ENCODE data around the gene DNTT.

DNTT gene

DNA sequence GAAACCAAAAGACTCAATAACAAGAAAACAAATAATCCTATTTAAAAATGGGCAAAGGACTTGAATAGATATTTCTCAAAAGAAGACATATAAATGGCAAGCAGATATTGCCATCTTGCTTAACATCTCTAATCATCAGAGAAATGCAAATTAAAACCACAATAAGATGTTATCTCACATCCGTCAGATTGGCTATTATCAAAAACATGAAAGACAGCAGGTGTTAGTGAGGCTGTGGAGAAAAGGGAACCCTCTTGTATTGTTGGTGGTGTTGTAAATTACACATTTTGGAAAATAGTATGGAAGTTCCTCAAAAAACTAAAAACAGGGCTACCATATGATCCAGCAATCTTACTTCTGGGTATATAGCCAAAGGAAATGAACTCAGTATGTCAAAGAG, 28.9 kb downstream of the DNTT start:
- no peaks in the 10 kb centered on the region for H3K4me1 ChIP-seq
- DNase-seq (ENCODE audit: low spot score in 2 of 2), result no peak
- H3K36me3 ChIP-seq (replicated peaks), result no peaks in the 10 kb centered on the region
- no peaks in the 10 kb centered on the region for H3K9me3 ChIP-seq
- H3K4me3 ChIP-seq, result no peak overlapping the region
- H3K27me3 ChIP-seq (ENCODE audit: low read depth), result peaks cover 6% of the 10 kb centered on the region; the same call in 1 of the 2 replicates
- in situ Hi-C loops (cut with MboI; ENCODE audit: low sequenced_read_pairs), result no loop called here

DNA sequence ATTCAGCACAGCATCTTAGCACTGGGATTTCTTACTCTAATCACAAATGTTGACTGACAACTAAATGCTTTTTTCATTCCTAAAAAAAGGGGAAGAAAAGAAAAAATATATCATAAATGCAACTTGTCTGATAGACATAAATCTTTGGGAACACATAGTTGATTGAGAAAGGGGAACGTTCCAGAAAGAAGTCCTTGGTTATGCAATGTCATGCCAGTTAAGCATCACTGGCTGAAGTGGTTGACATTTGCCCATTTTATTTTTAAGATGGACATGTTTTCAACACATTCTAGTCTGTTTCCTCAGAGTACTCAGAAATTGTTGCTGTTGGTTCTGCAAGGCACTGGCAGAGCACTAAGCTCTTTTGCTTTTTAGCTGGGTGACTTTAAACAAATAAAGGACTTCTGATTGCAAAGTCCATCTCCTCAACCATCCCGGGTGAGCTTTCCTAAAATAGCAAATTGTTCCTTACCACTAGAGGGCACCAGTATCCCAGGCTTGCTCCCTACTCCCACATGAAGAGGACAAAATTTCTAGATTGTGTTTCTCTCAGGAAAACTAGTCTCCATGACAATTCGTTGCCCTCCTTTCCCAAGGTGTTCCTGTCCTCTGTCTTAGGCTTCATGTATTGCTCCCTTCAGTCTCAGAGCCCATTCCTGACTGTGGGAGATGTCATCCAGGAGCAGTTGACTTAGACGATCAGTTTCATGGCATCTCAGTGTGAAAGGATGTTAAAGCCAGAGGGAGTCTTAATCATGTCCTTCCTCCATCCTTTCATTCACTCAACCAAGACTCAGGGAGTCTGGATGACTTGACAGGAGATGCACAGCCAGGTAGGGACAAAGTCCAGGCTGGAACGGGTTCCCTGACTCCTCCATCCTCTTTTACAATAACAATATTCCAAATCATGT, 30.6 kb downstream of the DNTT start:
- Histone ChIP-seq H3K4me1 (no peaks in the 10 kb centered on the region), H3K36me3 (replicated peaks) (no peaks in the 10 kb centered on the region), H3K9me3 (no peaks in the 10 kb centered on the region), H3K4me3 (no peak overlapping the region), H3K27me3 (ENCODE audit: low read depth) (peaks cover 6% of the 10 kb centered on the region; the same call in 1 of the 2 replicates)
- in situ Hi-C loops (cut with MboI; ENCODE audit: low sequenced_read_pairs), result no loop called here
- peak; percentile 39 to 45 for DNase-seq (ENCODE audit: low spot score in 2 of 2)

DNA sequence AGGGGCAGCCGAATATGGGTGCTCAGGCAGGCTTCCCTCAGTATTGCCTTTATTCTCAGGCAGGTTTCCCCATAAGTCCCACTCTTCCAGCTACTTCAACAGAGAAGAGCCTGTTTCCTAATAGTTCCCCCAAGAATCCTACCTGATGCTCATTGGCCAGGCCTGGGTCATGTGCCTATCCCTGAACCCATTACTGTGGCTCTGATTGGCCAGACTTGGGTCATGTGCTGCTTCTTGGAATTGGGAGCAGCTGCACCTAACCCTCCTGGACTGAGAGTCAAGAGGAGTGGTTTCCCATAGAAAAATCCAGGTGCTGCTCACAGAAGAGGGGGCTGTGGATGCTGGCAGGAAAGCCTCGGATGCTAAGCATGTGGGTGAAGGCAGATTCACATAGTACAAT, 32.9 kb downstream of the DNTT start:
- no peaks in the 10 kb centered on the region for H3K4me1 ChIP-seq
- no peak for DNase-seq (ENCODE audit: low spot score in 2 of 2)
- no peaks in the 10 kb centered on the region for H3K9me3 ChIP-seq
- peaks cover 6% of the 10 kb centered on the region; the same call in 1 of the 2 replicates for H3K27me3 ChIP-seq (ENCODE audit: low read depth)
- H3K4me3 ChIP-seq, result no peak overlapping the region
- no peaks in the 10 kb centered on the region for H3K36me3 ChIP-seq (replicated peaks)
- in situ Hi-C loops (cut with MboI; ENCODE audit: low sequenced_read_pairs), result no loop called here

DNA sequence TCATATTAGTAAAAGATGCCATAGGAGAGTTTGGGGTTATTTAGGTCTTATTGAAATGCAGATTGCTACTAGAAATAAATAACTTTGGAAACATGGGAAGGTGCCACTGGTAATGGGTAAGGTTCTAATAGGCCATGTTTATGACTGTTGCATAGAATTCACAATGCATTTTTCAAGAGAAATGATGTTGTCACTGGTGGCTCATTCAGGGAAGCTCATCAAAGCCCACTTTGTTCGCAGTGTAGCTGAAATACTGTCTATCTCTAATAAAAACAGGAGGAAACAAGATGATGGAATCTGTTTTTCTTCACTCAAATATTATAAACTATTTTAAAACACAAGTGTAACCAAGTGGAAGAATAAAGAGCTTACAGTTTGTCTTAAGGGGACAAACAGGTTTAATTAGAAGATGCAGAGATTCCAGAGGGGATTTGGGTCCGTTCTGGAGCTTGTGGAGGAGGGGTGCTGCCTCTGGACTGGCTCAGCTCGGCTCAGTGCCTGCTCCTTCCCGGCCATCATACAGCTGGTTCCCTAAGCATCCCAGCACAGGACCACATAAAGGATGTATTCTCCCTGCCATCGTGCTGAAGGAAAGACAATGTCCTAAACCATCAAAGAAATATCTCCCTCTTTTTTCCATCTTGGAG, 34.2 kb downstream of the DNTT start:
- Histone ChIP-seq H3K27me3 (ENCODE audit: low read depth) (peaks cover under 1% of the 10 kb centered on the region; the same call in 1 of the 2 replicates), H3K9me3 (no peaks in the 10 kb centered on the region), H3K4me1 (no peaks in the 10 kb centered on the region), H3K36me3 (replicated peaks) (no peaks in the 10 kb centered on the region), H3K4me3 (no peak overlapping the region)
- no peak for DNase-seq (ENCODE audit: low spot score in 2 of 2)
- in situ Hi-C loops (cut with MboI; ENCODE audit: low sequenced_read_pairs), result no loop called here

DNA sequence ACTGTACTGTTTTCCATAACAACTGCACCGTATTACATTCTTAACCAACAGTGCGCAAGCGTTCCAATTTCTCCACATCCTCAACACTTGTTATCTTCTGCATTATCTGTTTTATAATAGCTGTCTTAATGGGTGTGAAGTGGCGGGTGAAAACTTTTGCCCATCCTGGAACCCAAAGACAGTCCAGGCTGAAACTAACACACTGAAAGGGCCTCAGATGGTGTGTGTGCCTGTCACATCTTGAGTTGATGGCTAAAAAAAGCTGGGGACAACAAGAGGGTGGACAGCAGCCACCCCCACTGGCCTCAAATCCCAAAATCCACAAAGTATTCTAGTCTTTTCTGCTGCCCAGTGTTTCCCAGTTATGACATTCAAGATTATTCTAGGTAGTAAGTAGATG, 35.1 kb downstream of the DNTT start:
- no peaks in the 10 kb centered on the region for H3K27me3 ChIP-seq (ENCODE audit: low read depth)
- no peaks in the 10 kb centered on the region for H3K9me3 ChIP-seq
- no peaks in the 10 kb centered on the region for H3K36me3 ChIP-seq (replicated peaks)
- no peaks in the 10 kb centered on the region for H3K4me1 ChIP-seq
- in situ Hi-C loops (cut with MboI; ENCODE audit: low sequenced_read_pairs), result no loop called here
- H3K4me3 ChIP-seq, result no peak overlapping the region
- no peak for DNase-seq (ENCODE audit: low spot score in 2 of 2)

DNA sequence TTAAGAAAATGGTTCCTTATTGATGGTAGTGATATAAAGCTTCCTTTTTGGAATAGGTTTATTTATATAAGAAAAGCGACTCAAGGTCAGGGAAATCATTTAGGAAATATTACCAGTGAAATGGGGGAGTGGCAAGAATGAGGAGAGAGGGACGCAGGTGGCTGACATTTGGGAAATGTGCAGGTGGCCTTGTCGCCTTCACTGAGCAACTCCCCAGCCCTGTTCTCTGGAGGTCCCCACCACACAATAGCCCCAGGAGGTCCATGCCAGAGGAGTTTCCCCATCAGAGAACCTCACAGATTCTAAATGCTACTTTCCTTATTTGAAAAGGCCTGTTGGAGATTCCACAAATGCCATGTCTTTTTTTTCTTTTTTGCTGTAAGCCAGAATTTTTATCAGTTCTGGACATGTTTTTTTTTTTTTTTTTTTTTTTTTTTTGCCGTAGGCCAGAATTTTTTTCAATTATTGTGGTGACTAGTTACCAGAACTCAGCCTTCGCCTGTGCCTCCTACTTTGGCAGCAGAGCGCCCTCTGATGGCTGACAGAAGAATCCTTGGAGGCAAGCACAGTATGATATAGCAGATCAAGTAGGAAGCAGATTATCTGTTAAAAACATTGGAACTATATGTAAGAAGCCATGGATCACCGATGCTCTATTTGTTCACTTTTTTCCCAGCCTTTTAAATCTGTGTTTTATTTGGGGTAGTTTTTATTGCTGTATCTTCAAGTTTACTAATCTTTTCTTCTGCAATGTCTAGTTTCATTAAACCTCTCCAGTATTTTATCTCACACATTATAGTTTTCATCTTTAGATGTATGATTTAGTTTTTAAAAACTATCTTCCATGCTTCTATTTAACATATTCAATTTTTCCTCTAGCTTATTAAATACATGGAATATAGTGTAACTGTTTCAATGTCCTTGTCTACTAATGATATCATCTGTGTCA, 36.0 kb downstream of the DNTT start:
- no peaks in the 10 kb centered on the region for H3K27me3 ChIP-seq (ENCODE audit: low read depth)
- no peaks in the 10 kb centered on the region for H3K36me3 ChIP-seq (replicated peaks)
- no peak overlapping the region for H3K4me3 ChIP-seq
- no peaks in the 10 kb centered on the region for H3K9me3 ChIP-seq
- H3K4me1 ChIP-seq, result no peaks in the 10 kb centered on the region
- in situ Hi-C loops (cut with MboI; ENCODE audit: low sequenced_read_pairs), result loop anchor here (10.0 kb wide), 1 partner anchor 105 kb away; no protein-coding TSS in a partner anchor
- DNase-seq (ENCODE audit: low spot score in 2 of 2), result peak; percentile 48 to 79

DNA sequence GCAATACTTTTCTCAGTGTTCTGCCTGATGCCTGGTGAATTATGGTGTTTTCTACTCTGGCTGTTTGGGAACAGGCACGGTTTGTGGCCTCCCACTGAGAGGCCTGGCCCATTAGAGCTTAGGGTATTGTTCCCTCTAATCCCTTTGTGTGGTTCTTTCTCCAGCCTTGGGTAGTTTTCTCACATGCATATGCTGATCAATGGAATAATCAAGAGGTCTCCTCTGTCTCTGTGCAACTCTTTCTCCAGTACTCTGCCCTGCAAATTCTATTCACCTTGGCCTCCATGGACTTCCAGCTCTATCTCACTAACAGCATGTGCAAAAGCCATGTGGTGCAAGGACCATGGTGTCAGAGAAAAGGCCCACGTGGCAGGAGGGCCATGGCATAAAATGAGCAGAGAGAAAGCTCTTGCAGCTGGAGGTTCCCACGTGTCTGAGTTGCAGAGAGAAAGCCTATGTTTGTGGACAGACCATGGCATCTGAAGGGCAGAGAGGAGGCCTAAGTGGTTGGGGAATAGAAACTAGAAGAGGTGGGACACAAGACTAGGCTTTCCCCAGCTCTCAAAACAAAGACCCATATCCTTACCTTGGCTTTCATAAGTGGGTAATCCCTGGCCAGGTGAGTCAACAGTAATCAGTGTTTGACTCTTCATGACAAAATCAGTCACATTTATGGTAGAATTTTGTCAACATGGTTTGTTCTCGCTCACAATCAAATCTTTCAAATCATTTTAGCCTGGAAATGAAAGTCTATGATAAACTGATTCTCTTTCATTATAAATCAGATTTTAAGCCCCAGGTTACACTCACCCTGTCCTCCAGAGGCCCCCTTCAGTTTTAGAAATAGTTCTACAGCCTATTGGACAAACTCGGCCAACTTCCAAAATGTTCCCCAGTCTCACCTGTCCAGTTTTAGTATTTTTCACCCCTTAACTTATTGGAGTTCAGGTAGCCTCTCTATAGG, 37.3 kb downstream of the DNTT start:
- in situ Hi-C loops (cut with MboI; ENCODE audit: low sequenced_read_pairs), result loop anchor here (10.0 kb wide), 1 partner anchor 107 kb away; no protein-coding TSS in a partner anchor
- Histone ChIP-seq H3K27me3 (ENCODE audit: low read depth) (no peaks in the 10 kb centered on the region), H3K4me1 (no peaks in the 10 kb centered on the region), H3K9me3 (no peaks in the 10 kb centered on the region; the same call in 1 of the 2 replicates), H3K4me3 (no peak overlapping the region), H3K36me3 (replicated peaks) (no peaks in the 10 kb centered on the region)
- DNase-seq (ENCODE audit: low spot score in 2 of 2), result peak; percentile 47 to 53

DNA sequence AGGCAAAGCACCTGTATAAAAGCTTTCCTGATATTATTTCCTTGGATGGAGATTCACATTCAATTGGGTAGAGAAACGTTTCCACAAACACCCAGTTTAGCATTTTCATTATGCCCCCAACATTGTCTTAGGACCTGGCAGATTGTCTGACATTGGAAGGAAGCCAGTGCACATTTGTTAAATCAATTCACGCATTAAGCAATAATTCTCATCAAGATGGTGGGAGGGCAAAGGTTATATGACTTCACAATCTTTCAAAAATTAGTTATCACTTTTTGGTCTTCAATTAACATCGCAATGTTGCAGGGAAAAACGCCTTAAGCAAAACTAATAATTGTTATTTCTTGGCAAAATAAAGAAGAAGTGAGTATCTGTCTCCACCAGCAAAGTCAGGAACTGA, 38.2 kb downstream of the DNTT start:
- no peaks in the 10 kb centered on the region for H3K4me1 ChIP-seq
- no peak for DNase-seq (ENCODE audit: low spot score in 2 of 2)
- no peak overlapping the region for H3K4me3 ChIP-seq
- no peaks in the 10 kb centered on the region for H3K27me3 ChIP-seq (ENCODE audit: low read depth)
- in situ Hi-C loops (cut with MboI; ENCODE audit: low sequenced_read_pairs), result loop anchor here (10.0 kb wide), 1 partner anchor 108 kb away; no protein-coding TSS in a partner anchor
- no peaks in the 10 kb centered on the region; the same call in 1 of the 2 replicates for H3K9me3 ChIP-seq
- no peaks in the 10 kb centered on the region for H3K36me3 ChIP-seq (replicated peaks)

DNA sequence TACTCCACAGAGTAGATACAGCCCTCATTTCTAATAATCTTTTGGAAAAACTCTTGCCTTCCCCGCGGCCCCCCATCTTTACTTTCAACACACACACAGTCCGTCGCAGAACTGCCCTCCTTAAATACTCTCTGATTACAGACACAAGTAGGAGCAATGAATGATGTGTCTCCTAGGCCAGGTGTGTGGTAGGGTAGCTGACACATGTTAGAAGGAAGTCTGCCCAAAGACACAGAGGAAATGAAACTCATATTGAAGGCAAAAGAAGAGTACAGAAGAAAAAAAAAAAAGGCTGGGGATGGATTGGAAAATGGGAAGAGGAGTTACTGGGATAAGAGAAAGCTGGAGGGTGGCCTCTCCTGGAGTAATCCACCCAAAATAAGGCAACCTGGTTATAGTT, 39.9 kb downstream of the DNTT start:
- H3K9me3 ChIP-seq, result no peaks in the 10 kb centered on the region; the same call in 1 of the 2 replicates
- in situ Hi-C loops (cut with MboI; ENCODE audit: low sequenced_read_pairs), result loop anchor here (10.0 kb wide), 1 partner anchor 109 kb away; no protein-coding TSS in a partner anchor
- no peaks in the 10 kb centered on the region for H3K36me3 ChIP-seq (replicated peaks)
- DNase-seq (ENCODE audit: low spot score in 2 of 2), result no peak
- no peak overlapping the region for H3K4me3 ChIP-seq
- H3K27me3 ChIP-seq (ENCODE audit: low read depth), result no peaks in the 10 kb centered on the region
- H3K4me1 ChIP-seq, result no peaks in the 10 kb centered on the region

DNA sequence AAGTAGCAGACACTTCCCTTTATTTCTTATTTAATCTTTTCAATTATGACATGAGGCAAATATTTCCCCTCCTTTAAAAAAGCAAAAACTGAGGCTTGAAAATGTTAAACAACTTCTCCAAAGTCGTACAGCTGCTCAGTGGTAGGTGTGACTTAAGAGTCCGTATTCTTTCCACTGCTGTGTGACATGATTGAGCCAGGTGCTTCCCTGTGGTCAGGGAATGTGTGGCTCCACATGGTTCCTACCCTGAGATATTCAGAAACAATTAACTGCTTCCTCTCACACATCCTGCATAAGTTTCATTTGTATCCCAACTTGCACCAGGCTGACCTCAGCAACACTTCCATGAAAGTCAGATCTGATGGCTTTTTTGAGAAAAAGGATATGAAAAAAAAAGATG, 41.0 kb downstream of the DNTT start:
- no peak for DNase-seq (ENCODE audit: low spot score in 2 of 2)
- Histone ChIP-seq H3K4me3 (no peak overlapping the region), H3K9me3 (no peaks in the 10 kb centered on the region; the same call in 1 of the 2 replicates), H3K27me3 (ENCODE audit: low read depth) (no peaks in the 10 kb centered on the region), H3K4me1 (no peaks in the 10 kb centered on the region), H3K36me3 (replicated peaks) (no peaks in the 10 kb centered on the region)
- in situ Hi-C loops (cut with MboI; ENCODE audit: low sequenced_read_pairs), result loop anchor here (10.0 kb wide), 1 partner anchor 110 kb away; no protein-coding TSS in a partner anchor

DNA sequence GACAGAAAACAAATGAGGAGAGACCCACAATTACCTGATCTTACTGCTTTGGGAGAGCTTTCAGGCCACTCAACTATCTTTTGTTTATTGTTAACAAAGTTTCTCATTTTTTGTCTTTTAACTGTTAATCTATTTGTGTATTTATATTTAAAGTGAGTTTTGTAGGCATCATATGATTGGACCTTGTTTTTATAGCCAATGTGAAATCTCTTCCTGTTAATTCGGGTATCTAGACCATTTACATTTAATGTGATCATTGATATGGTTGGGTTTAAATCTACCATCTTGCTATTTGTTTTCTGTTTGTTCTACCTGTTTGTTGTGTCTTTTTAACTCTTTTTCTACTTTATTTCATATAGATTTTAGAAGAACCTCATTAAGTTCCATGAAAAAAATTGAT, 42.1 kb downstream of the DNTT start:
- Histone ChIP-seq H3K27me3 (ENCODE audit: low read depth) (0 out of 2 replicates have a peak, but pooled peaks cover 2% of the 10 kb centered on the region), H3K9me3 (no peaks in the 10 kb centered on the region; the same call in 1 of the 2 replicates), H3K4me3 (no peak overlapping the region), H3K36me3 (replicated peaks) (no peaks in the 10 kb centered on the region), H3K4me1 (no peaks in the 10 kb centered on the region)
- no peak for DNase-seq (ENCODE audit: low spot score in 2 of 2)
- in situ Hi-C loops (cut with MboI; ENCODE audit: low sequenced_read_pairs), result loop anchor here (10.0 kb wide), 1 partner anchor 111 kb away; no protein-coding TSS in a partner anchor

DNA sequence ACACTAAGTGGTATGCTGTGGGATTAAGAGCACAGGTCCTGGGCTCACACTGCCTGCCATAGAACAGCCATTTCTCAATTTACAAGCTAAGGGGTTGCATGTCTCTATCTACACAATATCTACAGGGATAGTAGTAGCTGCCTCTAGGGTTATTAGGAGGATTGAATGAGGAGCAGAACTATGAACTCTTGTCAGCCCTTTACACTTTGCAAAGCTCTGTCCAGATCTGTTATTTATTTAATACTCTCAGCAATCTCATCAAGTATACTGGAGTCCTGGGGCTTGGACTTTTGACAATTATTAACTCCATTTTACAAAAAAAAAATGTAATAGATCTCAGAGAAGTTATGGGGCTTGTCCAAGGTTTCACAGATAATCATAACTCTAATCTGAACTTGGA, 47.8 kb downstream of the DNTT start:
- Histone ChIP-seq H3K9me3 (no peaks in the 10 kb centered on the region), H3K36me3 (replicated peaks) (no peaks in the 10 kb centered on the region), H3K27me3 (ENCODE audit: low read depth) (peaks cover 7% of the 10 kb centered on the region; the same call in 1 of the 2 replicates), H3K4me1 (no peaks in the 10 kb centered on the region), H3K4me3 (no peak overlapping the region)
- in situ Hi-C loops (cut with MboI; ENCODE audit: low sequenced_read_pairs), result no loop called here
- DNase-seq (ENCODE audit: low spot score in 2 of 2), result no peak
